GM23338 (cell line): ENCODE measurements around the gene ARFIP1. TPM values are rescaled to one million over a fixed set of nuclear protein-coding genes. Genes with fewer than 3 reads are reported as not detected.
A peak's percentile ranks its signal among the peaks of the same experiment; 100 is the strongest.

Experiments used
- ATAC-seq: fragments of 200-7000 bp; cut with Tn5 transposase; 3 replicates; pipeline ENCODE4 v1.9.1; 2020
- DNase-seq: peaks from one replicate; pipeline ENCODE4 v3.0.0-alpha.2; 2015; ENCODE audit warnings: low spot score
- H2AFZ ChIP-seq: fragments of 200-600 bp; sonication (generic); 2 replicates; pipeline ENCODE4 v1.8.0; 2016; ENCODE audit warnings: antibody characterized with exemption, mild to moderate bottlenecking, moderate library complexity
- H3F3A ChIP-seq: fragments of 200-600 bp; sonication (generic); replicated peaks from 2 replicates; pipeline ENCODE4 v1.8.0; 2017; ENCODE audit warnings: antibody characterized with exemption, mixed run types, low read depth
- H3K27ac ChIP-seq: fragments of 200-600 bp; sonication (generic); 2 replicates; pipeline ENCODE4 v1.6.1; 2016; ENCODE audit warnings: low read depth
- H3K27me3 ChIP-seq: fragments of 200-600 bp; sonication (generic); 2 replicates; pipeline ENCODE4 v1.8.0; 2016; ENCODE audit warnings: mild to moderate bottlenecking, mixed run types, moderate library complexity; ENCODE audit not compliant: insufficient read depth
- H3K36me3 ChIP-seq: fragments of 200-600 bp; sonication (generic); 2 replicates; pipeline ENCODE4 v1.8.0; 2016; ENCODE audit warnings: mild to moderate bottlenecking; ENCODE audit not compliant: insufficient read depth
- H3K4me1 ChIP-seq: fragments of 200-600 bp; sonication (generic); 2 replicates; pipeline ENCODE4 v1.8.0; 2016; ENCODE audit warnings: mild to moderate bottlenecking, moderate library complexity; ENCODE audit not compliant: insufficient read depth
- H3K4me2 ChIP-seq: fragments of 200-600 bp; sonication (generic); 2 replicates; pipeline ENCODE4 v1.7.1; 2017; ENCODE audit warnings: mixed run types
- H3K4me3 ChIP-seq: fragments of 200-600 bp; sonication (generic); 2 replicates; pipeline ENCODE4 v1.6.1; 2016; ENCODE audit warnings: mixed run types
- H3K79me2 ChIP-seq: fragments of 200-600 bp; sonication (generic); replicated peaks from 2 replicates; pipeline ENCODE4 v1.8.0; 2017; ENCODE audit warnings: mild to moderate bottlenecking; ENCODE audit not compliant: insufficient read depth
- H3K9me2 ChIP-seq: fragments of 200-600 bp; sonication (generic); 2 replicates; pipeline ENCODE4 v1.8.0; 2017; ENCODE audit not compliant: insufficient read depth
- H4K20me1 ChIP-seq: fragments of 200-600 bp; sonication (generic); replicated peaks from 2 replicates; pipeline ENCODE4 v1.8.0; 2017; ENCODE audit warnings: mild to moderate bottlenecking; ENCODE audit not compliant: insufficient read depth
- H3K27ac Mint-ChIP-seq: 2 replicates; pipeline ENCODE4 v1.8.0; 2020; ENCODE audit warnings: inconsistent platforms, mild to moderate bottlenecking, moderate library complexity, mixed read lengths
- H3K27me3 Mint-ChIP-seq: 3 replicates; pipeline ENCODE4 v1.8.0; 2022; ENCODE audit warnings: low read depth, mild to moderate bottlenecking, moderate library complexity, mixed read lengths, inconsistent platforms; ENCODE audit not compliant: insufficient read depth, poor library complexity
- H3K36me3 Mint-ChIP-seq: 3 replicates; pipeline ENCODE4 v1.8.0; 2021; ENCODE audit warnings: low read depth, mild to moderate bottlenecking, inconsistent platforms, moderate library complexity, mixed read lengths
- H3K4me1 Mint-ChIP-seq: 3 replicates; pipeline ENCODE4 v1.8.0; 2020; ENCODE audit warnings: mild to moderate bottlenecking, inconsistent platforms, mixed read lengths
- H3K4me3 Mint-ChIP-seq: 3 replicates; pipeline ENCODE4 v1.8.0; 2021; ENCODE audit warnings: moderate library complexity, mild to moderate bottlenecking, inconsistent platforms, mixed read lengths
- H3K9me3 Mint-ChIP-seq: 3 replicates; pipeline ENCODE4 v1.8.0; 2020; ENCODE audit warnings: moderate library complexity, mild to moderate bottlenecking, inconsistent platforms, mixed read lengths
- CREB1 ChIP-seq: fragments of 250-450 bp; sonication (Bioruptor Pico); IDR thresholded peaks from 2 replicates; pipeline ENCODE4 v1.5.0; 2020; ENCODE audit warnings: low read depth, mild to moderate bottlenecking, moderate library complexity
- CTCF ChIP-seq, 2 experiments: fragments of 200-600 bp in 1 of 2; sonication (generic) in 1 of 2; conservative IDR thresholded peaks; 2 replicates each; pipeline versions ENCODE4 v1.5.1 to v1.6.1; 2016 to 2017; ENCODE audit warnings: antibody characterized with exemption in 2 of 2, low read depth in 2 of 2, mild to moderate bottlenecking in 2 of 2, moderate library complexity in 1 of 2
- ETS1 ChIP-seq: IDR thresholded peaks from 2 replicates; pipeline ENCODE4 v1.6.1; 2016; ENCODE audit warnings: antibody characterized with exemption
- EZH2 ChIP-seq: fragments of 200-600 bp; sonication (generic); IDR thresholded peaks from one replicate; pipeline ENCODE4 v1.8.0; 2017; ENCODE audit warnings: antibody characterized with exemption, mild to moderate bottlenecking, low read depth; ENCODE audit not compliant: unreplicated experiment
- EZH2phosphoT487 ChIP-seq: fragments of 200-600 bp; sonication (generic); IDR thresholded peaks from one replicate; pipeline ENCODE4 v1.8.1; 2018; ENCODE audit warnings: antibody characterized with exemption; ENCODE audit not compliant: unreplicated experiment
- JUNB ChIP-seq: IDR thresholded peaks from one replicate; pipeline ENCODE4 v1.6.1; 2016; ENCODE audit warnings: antibody characterized with exemption; ENCODE audit not compliant: unreplicated experiment
- NANOG ChIP-seq: IDR thresholded peaks from 2 replicates; pipeline ENCODE4 v1.6.1; 2016; ENCODE audit warnings: antibody characterized with exemption, borderline replicate concordance
- POLR2AphosphoS5 ChIP-seq: IDR thresholded peaks from 2 replicates; pipeline ENCODE4 v1.6.1; 2016; ENCODE audit warnings: antibody characterized with exemption, low read depth
- REST ChIP-seq: IDR thresholded peaks from one replicate; pipeline ENCODE4 v1.6.1; 2018; ENCODE audit warnings: antibody characterized with exemption; ENCODE audit not compliant: unreplicated experiment
- STAT1 ChIP-seq: IDR thresholded peaks from one replicate; pipeline ENCODE4 v1.6.1; 2016; ENCODE audit warnings: antibody characterized with exemption; ENCODE audit not compliant: unreplicated experiment
- ZNF114 ChIP-seq: fragments of 250-450 bp; sonication (Bioruptor Pico); IDR thresholded peaks from 2 replicates; pipeline ENCODE4 v1.5.0; 2020; ENCODE audit warnings: mild to moderate bottlenecking, moderate library complexity
- ZNF331 ChIP-seq: fragments of 250-450 bp; sonication (Bioruptor Pico); IDR thresholded peaks from 2 replicates; pipeline ENCODE4 v1.5.0; 2020; ENCODE audit warnings: low read depth, mild to moderate bottlenecking, moderate library complexity
- ZNF462 ChIP-seq: fragments of 250-450 bp; sonication (Bioruptor Pico); IDR thresholded peaks from 2 replicates; pipeline ENCODE4 v1.5.0; 2020; ENCODE audit warnings: mild to moderate bottlenecking, moderate library complexity
- polyA plus RNA-seq: library from polyadenylated mRNA; unstranded; fragments of >200 nt; fragmentation: Nextera tagmentation; extraction: Ambion mirVana; gene quantifications from 2 replicates; pipeline ENCODE4 v1.2.1, GENCODE V29; 2016
- total RNA-seq: library from RNA; depleted of rRNA; stranded (reverse); fragments of >200 nt; shearing (Covaris generic); gene quantifications from 2 replicates; pipeline ENCODE4 v1.2.3, GENCODE V29; 2014

Gene ARFIP1
- total and polyA plus RNA-seq, 2 experiments from 2014 or later = 46.0 to 49.6 TPM

- TF ChIP-seq EZH2 (no peak), STAT1 (no peak), JUNB (no peak), ZNF331 (CRISPR knock-in tag) (no peak), ETS1 (no peak), CTCF (conservative IDR thresholded peaks at IDR 0.05; ENCODE audit: low read depth in 2 of 2) (no peak), ZNF114 (no peak), ZNF462 (no peak), NANOG (no peak), REST (no peak), EZH2phosphoT487 (no peak), POLR2AphosphoS5 (no peak), CREB1 (CRISPR knock-in tag) (no peak)
- ATAC-seq = no peak
- H3K27me3 ChIP-seq = no peaks in the 10 kb centered on the region
- peak overlapping the region; percentile 86 for H3K27ac Mint-ChIP-seq
- H2AFZ ChIP-seq = no peak overlapping the region
- H3K4me3 Mint-ChIP-seq = 0 out of 3 replicates have a peak overlapping the region, but pooled peaks have one; percentile 5
- H4K20me1 ChIP-seq = no peaks in the 10 kb centered on the region
- H3K9me3 Mint-ChIP-seq = peaks cover 24% of the 10 kb centered on the region
- no peaks in the 10 kb centered on the region for H3K9me2 ChIP-seq
- H3K27me3 Mint-ChIP-seq = no peaks in the 10 kb centered on the region
- peak overlapping the region; percentile 95 for H3K27ac ChIP-seq
- peaks cover 43% of the 10 kb centered on the region for H3K4me1 ChIP-seq
- peaks cover 43% of the 10 kb centered on the region for H3K4me1 Mint-ChIP-seq
- no peak overlapping the region for H3K4me3 ChIP-seq
- H3K79me2 ChIP-seq = peaks cover 43% of the 10 kb centered on the region
- peaks cover 5% of the 10 kb centered on the region; the same call in 1 of the 2 replicates for H3K36me3 ChIP-seq
- DNase-seq = no peak
- peak overlapping the region; percentile 30 for H3K4me2 ChIP-seq
- H3F3A ChIP-seq = no peaks in the 10 kb centered on the region
- H3K36me3 Mint-ChIP-seq = peaks cover 30% of the 10 kb centered on the region
These were observed 71.5 kb downstream of the ARFIP1 start for GRCh38 chr4:152851226-152851625.
